GM12892 (cell line): ENCODE measurements around the gene DBN1.

Source experiments
- DNase-seq: peaks from one replicate; pipeline ENCODE4 v3.0.0; 2011; ENCODE audit not compliant: insufficient read length
- FAIRE-seq: peaks from 2 replicates; lab custom pipeline; 2011; peaks lifted over from hg19 to GRCh38; lab: Jason Lieb, UNC
- POLR2A ChIP-seq: IDR thresholded peaks from 2 replicates; pipeline ENCODE4 v1.6.1; 2011; ENCODE audit warnings: low read depth, low read length, control low read depth
- POLR2AphosphoS5 ChIP-seq: IDR thresholded peaks from 2 replicates; pipeline ENCODE4 v1.6.1; 2011; ENCODE audit warnings: low read depth, low read length, control low read depth
- TAF1 ChIP-seq: IDR thresholded peaks from 2 replicates; pipeline ENCODE4 v1.6.1; 2011; ENCODE audit warnings: low read depth, mild to moderate bottlenecking, control low read depth, low read length, borderline replicate concordance

The DBN1 gene

GRCh38 chr5:177494346-177495195 is 21.1 kb upstream of the DBN1 start:
- no peak for FAIRE-seq
- DNase-seq: no peak
- no peak for TF ChIP-seq POLR2AphosphoS5
- TF ChIP-seq POLR2A: no peak
- no peak for TF ChIP-seq TAF1

- DNase-seq (no peak), FAIRE-seq (peak; percentile 60)
- no peak for TF ChIP-seq POLR2A
- no peak for TF ChIP-seq POLR2AphosphoS5
- TF ChIP-seq TAF1: no peak
These were observed 20.4 kb upstream of the DBN1 start for GRCh38 chr5:177493795-177494345.

- no peak for DNase-seq
- TF ChIP-seq POLR2A (0 out of 2 replicates have a peak, but pooled peaks have one; percentile 25), TAF1 (no peak), POLR2AphosphoS5 (no peak)
- FAIRE-seq: no peak
These were observed 19.4 kb upstream of the DBN1 start for GRCh38 chr5:177492841-177493240.

GRCh38 chr5:177491983-177492746 is 18.7 kb upstream of the DBN1 start:
- 0 out of 2 replicates have a peak, but pooled peaks have one; percentile 3 for TF ChIP-seq POLR2A
- TF ChIP-seq TAF1: no peak
- no peak for FAIRE-seq
- DNase-seq: no peak

- TF ChIP-seq POLR2A (peak; percentile 21; the same call in 1 of the 2 replicates), POLR2AphosphoS5 (no peak)
- DNase-seq (no peak), FAIRE-seq (no peak)
These were observed 18.1 kb upstream of the DBN1 start for GRCh38 chr5:177491429-177491945.

- no peak for TF ChIP-seq TAF1
- TF ChIP-seq POLR2AphosphoS5: no peak
- TF ChIP-seq POLR2A: no peak
- FAIRE-seq (no peak), DNase-seq (no peak)
These were observed 17.6 kb upstream of the DBN1 start for GRCh38 chr5:177490992-177491391.

GRCh38 chr5:177490311-177490991 is 17.0 kb upstream of the DBN1 start:
- no peak for DNase-seq
- no peak for FAIRE-seq

GRCh38 chr5:177489119-177489716 is 15.8 kb upstream of the DBN1 start:
- FAIRE-seq: no peak
- no peak for TF ChIP-seq POLR2A
- TF ChIP-seq POLR2AphosphoS5: peak; percentile 41; the same call in 1 of the 2 replicates
- DNase-seq: no peak

More at GRCh38 chr5:177490311-177490991, 17.0 kb upstream of the DBN1 start:
- TF ChIP-seq POLR2AphosphoS5 (no peak), TAF1 (no peak), POLR2A (no peak)

GRCh38 chr5:177487975-177488374 is 14.5 kb upstream of the DBN1 start:
- DNase-seq: no peak
- FAIRE-seq: no peak
- TF ChIP-seq POLR2A (no peak), POLR2AphosphoS5 (no peak), TAF1 (no peak)

- TF ChIP-seq POLR2A (no peak), POLR2AphosphoS5 (no peak), TAF1 (no peak)
- FAIRE-seq: no peak
- DNase-seq: no peak
These were observed 13.7 kb upstream of the DBN1 start for GRCh38 chr5:177487144-177487543.
